HUES64 (cell line): Measurements from ENCODE around the gene ST6GALNAC4.

ENCODE experiments used
- H3K27ac ChIP-seq: 2 replicates; pipeline ENCODE4 v1.7.0; 2013; ENCODE audit warnings: low read depth, low read length, inconsistent platforms
- H3K27me3 ChIP-seq: 2 replicates; pipeline ENCODE4 v1.6.1; 2013; ENCODE audit warnings: mild to moderate bottlenecking, low read length; ENCODE audit not compliant: insufficient read depth
- H3K36me3 ChIP-seq: 2 replicates; pipeline ENCODE4 v1.6.1; 2013; ENCODE audit warnings: mild to moderate bottlenecking, low read length; ENCODE audit not compliant: insufficient read depth
- H3K4me1 ChIP-seq: 2 replicates; pipeline ENCODE4 v1.6.1; 2013; ENCODE audit warnings: mild to moderate bottlenecking, low read length, moderate library complexity; ENCODE audit not compliant: insufficient read depth
- H3K4me3 ChIP-seq: 2 replicates; pipeline ENCODE4 v1.5.1; 2013; ENCODE audit warnings: mild to moderate bottlenecking, low read length, moderate library complexity
- H3K9ac ChIP-seq: 2 replicates; pipeline ENCODE4 v1.6.1; 2013; ENCODE audit warnings: mild to moderate bottlenecking, low read depth, low read length
- H3K9me3 ChIP-seq: 2 replicates; pipeline ENCODE4 v1.6.1; 2013; ENCODE audit warnings: low read depth, low read length; ENCODE audit not compliant: insufficient read depth
- WGBS: fragments of 150-250, 120-280 bp; methylation state at CpG from one replicate; pipeline ENCODE4 v1.1.7; 2013; ENCODE audit warnings: missing lambda C conversion rate; 5-methylcytosine and 5-hydroxymethylcytosine counted together

ST6GALNAC4 gene

GRCh38 chr9:127880143-127880542 is 36.7 kb downstream of the ST6GALNAC4 start:
- Histone ChIP-seq H3K4me3 (no peak overlapping the region), H3K36me3 (no peaks in the 10 kb centered on the region), H3K27me3 (no peaks in the 10 kb centered on the region), H3K4me1 (no peaks in the 10 kb centered on the region), H3K9ac (no peak overlapping the region), H3K27ac (no peak overlapping the region), H3K9me3 (no peaks in the 10 kb centered on the region)
- 71% methylated on average over 6 of the region's 8 CpGs for WGBS

- no peak overlapping the region for H3K4me3 ChIP-seq
- no peaks in the 10 kb centered on the region for H3K4me1 ChIP-seq
- 86% methylated on average over 8 of the region's 8 CpGs for WGBS
- no peaks in the 10 kb centered on the region for H3K27me3 ChIP-seq
- H3K36me3 ChIP-seq, result no peaks in the 10 kb centered on the region
- no peak overlapping the region for H3K27ac ChIP-seq
- no peaks in the 10 kb centered on the region for H3K9me3 ChIP-seq
- H3K9ac ChIP-seq, result no peak overlapping the region
Observed at GRCh38 chr9:127878652-127879390, 38.0 kb downstream of the ST6GALNAC4 start.

- peak overlapping the region; percentile 61 for H3K4me3 ChIP-seq
- H3K4me1 ChIP-seq, result no peaks in the 10 kb centered on the region
- no peak overlapping the region for H3K27ac ChIP-seq
- H3K27me3 ChIP-seq, result no peaks in the 10 kb centered on the region
- 55% methylated on average over 18 of the region's 18 CpGs for WGBS
- H3K9ac ChIP-seq, result peak overlapping the region; percentile 7; the same call in 1 of the 2 replicates
- no peaks in the 10 kb centered on the region for H3K36me3 ChIP-seq
- H3K9me3 ChIP-seq, result no peaks in the 10 kb centered on the region
Observed at GRCh38 chr9:127878001-127878651, 38.7 kb downstream of the ST6GALNAC4 start.

- H3K9ac ChIP-seq, result peak within 1 kb of the TSS; percentile 55
- peak within 1 kb of the TSS; percentile 61 for H3K4me3 ChIP-seq
- no peaks in the 10 kb centered on the region for H3K9me3 ChIP-seq
- no peak within 1 kb of the TSS for H3K27ac ChIP-seq
- WGBS, result 2% methylated on average over 44 of the region's 44 CpGs
- H3K4me1 ChIP-seq, result no peaks in the 10 kb centered on the region
- H3K27me3 ChIP-seq, result no peaks in the 10 kb centered on the region
- H3K36me3 ChIP-seq, result no peaks in the 10 kb centered on the region
Observed at GRCh38 chr9:127877566-127877998, 39.3 kb downstream of the ST6GALNAC4 start, which contains the start of gene AK1. AK1 (minus strand) TSS chr9:127877675; CDS start chr9:127874617, 3,058 bp downstream.

GRCh38 chr9:127876764-127877562 is 39.9 kb downstream of the ST6GALNAC4 start:
- peak overlapping the region; percentile 61 for H3K4me3 ChIP-seq
- H3K9ac ChIP-seq, result peak overlapping the region; percentile 55
- no peak overlapping the region for H3K27ac ChIP-seq
- no peaks in the 10 kb centered on the region for H3K27me3 ChIP-seq
- no peaks in the 10 kb centered on the region for H3K36me3 ChIP-seq
- 43% methylated on average over 26 of the region's 26 CpGs for WGBS
- no peaks in the 10 kb centered on the region for H3K9me3 ChIP-seq
- no peaks in the 10 kb centered on the region for H3K4me1 ChIP-seq

- no peaks in the 10 kb centered on the region for H3K4me1 ChIP-seq
- no peak overlapping the region for H3K27ac ChIP-seq
- no peaks in the 10 kb centered on the region for H3K27me3 ChIP-seq
- H3K9ac ChIP-seq, result no peak overlapping the region
- H3K36me3 ChIP-seq, result no peaks in the 10 kb centered on the region
- H3K4me3 ChIP-seq, result no peak overlapping the region
- no peaks in the 10 kb centered on the region for H3K9me3 ChIP-seq
- 87% methylated on average over 14 of the region's 14 CpGs for WGBS
Observed at GRCh38 chr9:127876026-127876763, 40.6 kb downstream of the ST6GALNAC4 start.

- Histone ChIP-seq H3K27ac (no peak overlapping the region), H3K9me3 (no peaks in the 10 kb centered on the region), H3K36me3 (no peaks in the 10 kb centered on the region), H3K9ac (no peak overlapping the region), H3K4me3 (no peak overlapping the region), H3K27me3 (no peaks in the 10 kb centered on the region), H3K4me1 (no peaks in the 10 kb centered on the region)
- 90% methylated on average over 10 of the region's 10 CpGs for WGBS
Observed at GRCh38 chr9:127875306-127875966, 41.4 kb downstream of the ST6GALNAC4 start.

- Histone ChIP-seq H3K27me3 (no peaks in the 10 kb centered on the region), H3K36me3 (no peaks in the 10 kb centered on the region), H3K4me1 (no peaks in the 10 kb centered on the region), H3K4me3 (no peak overlapping the region), H3K9me3 (no peaks in the 10 kb centered on the region), H3K27ac (no peak overlapping the region), H3K9ac (no peak overlapping the region)
- whole genome bisulfite sequencing, result 95% methylated on average over 18 of the region's 19 CpGs
Observed at GRCh38 chr9:127874301-127875221, 42.3 kb downstream of the ST6GALNAC4 start.

GRCh38 chr9:127873886-127874285 is 43.0 kb downstream of the ST6GALNAC4 start:
- no peaks in the 10 kb centered on the region for H3K4me1 ChIP-seq
- no peak overlapping the region for H3K9ac ChIP-seq
- H3K27ac ChIP-seq, result no peak overlapping the region

More at GRCh38 chr9:127873886-127874285, 43.0 kb downstream of the ST6GALNAC4 start:
- H3K4me3 ChIP-seq, result no peak overlapping the region
- H3K9me3 ChIP-seq, result no peaks in the 10 kb centered on the region
- no peaks in the 10 kb centered on the region for H3K27me3 ChIP-seq
- WGBS, result 93% methylated on average over 10 of the region's 10 CpGs
- no peaks in the 10 kb centered on the region for H3K36me3 ChIP-seq
